ENCODE measurements around the gene CLDN3. TPM values are rescaled to one million over a fixed set of nuclear protein-coding genes. Genes with fewer than 3 reads are reported as not detected.

Gene CLDN3
- total RNA-seq, 2 experiments from 2014 or later, result not detected

- peak overlapping the region; percentile 95 for H3K4me3 ChIP-seq (ENCODE audit: low read depth, low read length, poor library complexity, severe bottlenecking)
- no TSS peak for BruUV-seq (replicated peaks)
- H3K9me3 ChIP-seq (ENCODE audit: low read length), result no peaks in the 10 kb centered on the region
- no peak for DNase-seq (ENCODE audit: low spot score)
- H4K20me1 ChIP-seq (ENCODE audit: insufficient read depth, low read length), result no peaks in the 10 kb centered on the region
- no peak overlapping the region for H3K27ac ChIP-seq (ENCODE audit: low read depth, low read length, poor library complexity, severe bottlenecking)
- TF ChIP-seq CTCF (conservative IDR thresholded peaks at IDR 0.05; ENCODE audit: low read length), result no peak
- no peak overlapping the region; the same call in 1 of the 2 replicates for H2AFZ ChIP-seq (ENCODE audit: low read length)
- H3K36me3 ChIP-seq (ENCODE audit: insufficient read depth, low read length), result no peaks in the 10 kb centered on the region
- CTCF ChIA-PET (ENCODE audit: unreplicated experiment), result interaction anchor here (0.6 to 1.4 kb wide), 2 partner anchors 113 to 403 kb away, joined by 3 to 4 read pairs; no protein-coding TSS in a partner anchor
- H3K9me2 ChIP-seq (ENCODE audit: insufficient read depth, low read length), result no peaks in the 10 kb centered on the region
- H3K4me1 ChIP-seq (ENCODE audit: insufficient read depth, low read length, poor library complexity, severe bottlenecking), result peaks cover 28% of the 10 kb centered on the region
- intact Hi-C loops (cut with micrococcal nuclease; ENCODE audit: unreplicated experiment), result loop anchor here (10.0 kb wide), 1 partner anchor 265 kb away; no protein-coding TSS in a partner anchor
- peak overlapping the region; percentile 89 for H3K4me2 ChIP-seq (ENCODE audit: low read length)
- POLR2A ChIA-PET, result interaction anchor here (0.6 to 1.0 kb wide), 3 partner anchors 9 to 383 kb away, joined by 3 to 4 read pairs (median 4); no protein-coding TSS in a partner anchor
- no peaks in the 10 kb centered on the region for H3K79me2 ChIP-seq (ENCODE audit: insufficient read depth, low read depth, low read length)
These were observed 50.3 kb downstream of the CLDN3 start for GRCh38 chr7:73719806-73720169.

Small RNA genes within 50 kb of the gene (small RNA-seq; reads per million reads assigned to genes)
- not detected for gene RN7SL265P

Other genes starting within 250 kb of the CLDN3 start
- gene BAZ1B, start 248.0 kb downstream of the CLDN3 start, total RNA-seq (2014; rRNA removed; shearing (Covaris generic)), result 77.8 and 86.8 TPM in 2 replicates
- 109 and 117 TPM in 2 replicates for gene BAZ1B, start 248.0 kb downstream of the CLDN3 start, total RNA-seq (2022)
- 27.7 and 31.7 TPM in 2 replicates for gene BCL7B, start 212.6 kb downstream of the CLDN3 start, total RNA-seq (2014; rRNA removed; shearing (Covaris generic))
- gene BCL7B, start 212.6 kb downstream of the CLDN3 start, total RNA-seq (2022), result 47.1 and 51.7 TPM in 2 replicates
- gene TBL2, start 191.7 kb downstream of the CLDN3 start, total RNA-seq (2014; rRNA removed; shearing (Covaris generic)), result 36.9 and 39.8 TPM in 2 replicates
- gene TBL2, start 191.7 kb downstream of the CLDN3 start, total RNA-seq (2022), result 42.8 and 47.9 TPM in 2 replicates
- not detected in 2 replicates for gene MLXIPL, start 145.7 kb downstream of the CLDN3 start, total RNA-seq (2014; rRNA removed; shearing (Covaris generic))
- gene MLXIPL, start 145.7 kb downstream of the CLDN3 start, total RNA-seq (2022), result not detected in 2 replicates
- gene VPS37D, start 102.4 kb downstream of the CLDN3 start, total RNA-seq (2014; rRNA removed; shearing (Covaris generic)), result 2.4 and 5.3 TPM in 2 replicates
- gene VPS37D, start 102.4 kb downstream of the CLDN3 start, total RNA-seq (2022), result 5.2 and 5.3 TPM in 2 replicates
- 4.0 and 5.9 TPM in 2 replicates for gene DNAJC30, start 86.8 kb downstream of the CLDN3 start, total RNA-seq (2014; rRNA removed; shearing (Covaris generic))
- gene DNAJC30, start 86.8 kb downstream of the CLDN3 start, total RNA-seq (2022), result 11.8 and 13.7 TPM in 2 replicates
- gene BUD23, start 86.7 kb downstream of the CLDN3 start, total RNA-seq (2014; rRNA removed; shearing (Covaris generic)), result 58.1 and 65.0 TPM in 2 replicates
- 75.8 and 91.1 TPM in 2 replicates for gene BUD23, start 86.7 kb downstream of the CLDN3 start, total RNA-seq (2022)
- gene STX1A, start 50.6 kb downstream of the CLDN3 start, total RNA-seq (2014; rRNA removed; shearing (Covaris generic)), result 5.3 and 11.3 TPM in 2 replicates
- gene STX1A, start 50.6 kb downstream of the CLDN3 start, total RNA-seq (2022), result 5.7 TPM in 2 replicates
- gene ABHD11, start 31.5 kb downstream of the CLDN3 start, total RNA-seq (2014; rRNA removed; shearing (Covaris generic)), result 25.8 and 27.4 TPM in 2 replicates
- 27.5 and 30.5 TPM in 2 replicates for gene ABHD11, start 31.5 kb downstream of the CLDN3 start, total RNA-seq (2022)
- gene CLDN4, start 60.7 kb upstream of the CLDN3 start, total RNA-seq (2014; rRNA removed; shearing (Covaris generic)), result 0.13 TPM in 2 replicates
- gene CLDN4, start 60.7 kb upstream of the CLDN3 start, total RNA-seq (2022), result 0.90 and 1.0 TPM in 2 replicates
- 0.92 and 3.1 TPM in 2 replicates for gene METTL27, start 72.2 kb upstream of the CLDN3 start, total RNA-seq (2014; rRNA removed; shearing (Covaris generic))
- 2.1 and 2.3 TPM in 2 replicates for gene METTL27, start 72.2 kb upstream of the CLDN3 start, total RNA-seq (2022)
- gene TMEM270, start 90.9 kb upstream of the CLDN3 start, total RNA-seq (2014; rRNA removed; shearing (Covaris generic)), result not detected in 2 replicates
- gene TMEM270, start 90.9 kb upstream of the CLDN3 start, total RNA-seq (2022), result not detected in 2 replicates